Measurements from ENCODE around the gene GIN1.
A peak's percentile ranks its signal among the peaks of the same experiment; 100 is the strongest.

The GIN1 gene

GRCh38 chr5:103139264-103139865, 19.4 kb upstream of the GIN1 start:
- peak; percentile 81 for DNase-seq (ENCODE audit: low spot score)
- in situ Hi-C loops (cut with MboI; ENCODE audit: low sequenced_read_pairs, unreplicated experiment), result loop anchor here (25.0 kb wide), 1 partner anchor 552 kb away; no protein-coding TSS in a partner anchor
- peak; percentile 88 for TF ChIP-seq CTCF (IDR thresholded peaks at IDR 0.05; ENCODE audit: borderline replicate concordance, control extremely low read depth, extremely low read depth, insufficient read depth, missing control alignments)

GRCh38 chr5:103138202-103138690, 18.3 kb upstream of the GIN1 start:
- TF ChIP-seq CTCF (IDR thresholded peaks at IDR 0.05; ENCODE audit: borderline replicate concordance, control extremely low read depth, extremely low read depth, insufficient read depth, missing control alignments), result no peak
- in situ Hi-C loops (cut with MboI; ENCODE audit: low sequenced_read_pairs, unreplicated experiment), result loop anchor here (25.0 kb wide), 1 partner anchor 551 kb away; no protein-coding TSS in a partner anchor
- no peak for DNase-seq (ENCODE audit: low spot score)

GRCh38 chr5:103135461-103135860, 15.5 kb upstream of the GIN1 start:
- TF ChIP-seq CTCF (IDR thresholded peaks at IDR 0.05; ENCODE audit: borderline replicate concordance, control extremely low read depth, extremely low read depth, insufficient read depth, missing control alignments), result no peak
- in situ Hi-C loops (cut with MboI; ENCODE audit: low sequenced_read_pairs, unreplicated experiment), result loop anchor here (25.0 kb wide), 1 partner anchor 548 kb away; no protein-coding TSS in a partner anchor
- no peak for DNase-seq (ENCODE audit: low spot score)

GRCh38 chr5:103133231-103133630, 13.3 kb upstream of the GIN1 start:
- in situ Hi-C loops (cut with MboI; ENCODE audit: low sequenced_read_pairs, unreplicated experiment), result loop anchor here (25.0 kb wide), 1 partner anchor 546 kb away; no protein-coding TSS in a partner anchor
- TF ChIP-seq CTCF (IDR thresholded peaks at IDR 0.05; ENCODE audit: borderline replicate concordance, control extremely low read depth, extremely low read depth, insufficient read depth, missing control alignments), result no peak
- no peak for DNase-seq (ENCODE audit: low spot score)

- no peak for TF ChIP-seq CTCF (IDR thresholded peaks at IDR 0.05; ENCODE audit: borderline replicate concordance, control extremely low read depth, extremely low read depth, insufficient read depth, missing control alignments)
- in situ Hi-C loops (cut with MboI; ENCODE audit: low sequenced_read_pairs, unreplicated experiment), result loop anchor here (25.0 kb wide), 1 partner anchor 545 kb away; no protein-coding TSS in a partner anchor
- no peak for DNase-seq (ENCODE audit: low spot score)
These were observed 12.7 kb upstream of the GIN1 start for GRCh38 chr5:103132684-103133083.

GRCh38 chr5:103128202-103128601, 8.3 kb upstream of the GIN1 start:
- in situ Hi-C loops (cut with MboI; ENCODE audit: low sequenced_read_pairs, unreplicated experiment), result loop anchor here (25.0 kb wide), 1 partner anchor 541 kb away; no protein-coding TSS in a partner anchor
- DNase-seq (ENCODE audit: low spot score), result no peak
- TF ChIP-seq CTCF (IDR thresholded peaks at IDR 0.05; ENCODE audit: borderline replicate concordance, control extremely low read depth, extremely low read depth, insufficient read depth, missing control alignments), result no peak
